Measurements from ENCODE around the gene USP43. TPM values are rescaled to one million over a fixed set of nuclear protein-coding genes. Genes with fewer than 3 reads are reported as not detected.

The USP43 gene
- total and polyA plus RNA-seq, 10 donors: 0.13 to 0.39 (median 0.25) TPM

DNA sequence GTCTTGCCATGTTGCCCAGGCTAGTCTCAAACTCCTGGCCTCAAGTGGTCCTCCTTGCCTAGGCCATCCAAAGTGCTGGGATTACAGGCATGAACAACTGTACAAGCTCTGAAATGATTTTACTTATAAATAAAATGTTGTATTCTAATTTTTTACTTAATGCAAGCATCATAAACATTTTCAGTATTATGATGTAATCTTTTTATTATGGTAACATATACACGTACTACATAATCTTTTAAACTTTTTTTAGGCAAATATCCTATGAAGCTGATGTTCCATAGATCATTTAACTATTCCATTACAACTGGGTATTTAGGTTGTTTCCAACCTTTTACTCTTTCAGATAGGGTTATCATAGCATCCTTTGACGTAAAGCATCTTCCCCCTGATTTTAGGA is 33.8 kb upstream of the USP43 start:
- H3K36me3 ChIP-seq: no peaks in the 10 kb centered on the region
- H3K27ac ChIP-seq: no peak overlapping the region
- TF ChIP-seq, protein P1, sequence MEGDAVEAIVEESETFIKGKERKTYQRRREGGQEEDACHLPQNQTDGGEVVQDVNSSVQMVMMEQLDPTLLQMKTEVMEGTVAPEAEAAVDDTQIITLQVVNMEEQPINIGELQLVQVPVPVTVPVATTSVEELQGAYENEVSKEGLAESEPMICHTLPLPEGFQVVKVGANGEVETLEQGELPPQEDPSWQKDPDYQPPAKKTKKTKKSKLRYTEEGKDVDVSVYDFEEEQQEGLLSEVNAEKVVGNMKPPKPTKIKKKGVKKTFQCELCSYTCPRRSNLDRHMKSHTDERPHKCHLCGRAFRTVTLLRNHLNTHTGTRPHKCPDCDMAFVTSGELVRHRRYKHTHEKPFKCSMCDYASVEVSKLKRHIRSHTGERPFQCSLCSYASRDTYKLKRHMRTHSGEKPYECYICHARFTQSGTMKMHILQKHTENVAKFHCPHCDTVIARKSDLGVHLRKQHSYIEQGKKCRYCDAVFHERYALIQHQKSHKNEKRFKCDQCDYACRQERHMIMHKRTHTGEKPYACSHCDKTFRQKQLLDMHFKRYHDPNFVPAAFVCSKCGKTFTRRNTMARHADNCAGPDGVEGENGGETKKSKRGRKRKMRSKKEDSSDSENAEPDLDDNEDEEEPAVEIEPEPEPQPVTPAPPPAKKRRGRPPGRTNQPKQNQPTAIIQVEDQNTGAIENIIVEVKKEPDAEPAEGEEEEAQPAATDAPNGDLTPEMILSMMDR (IDR thresholded peaks at IDR 0.05 in 8 of 11, conservative IDR thresholded peaks at IDR 0.05 in 3 of 11): no peak
- TF ChIP-seq POLR2A (IDR thresholded peaks at IDR 0.05): no peak
- TF ChIP-seq POLR2AphosphoS5 (IDR thresholded peaks at IDR 0.05): no peak
- intact Hi-C loops (cut with DNase I; ENCODE audit: low total_unique reads): no loop called here
- H3K27me3 ChIP-seq (replicated peaks in 1 of 7): peaks cover 0 to 10% (median 0%) of the 10 kb centered on the region in 7 donors
- H3K9me3 ChIP-seq: no peaks in the 10 kb centered on the region
- no peaks in the 10 kb centered on the region for H3K4me1 ChIP-seq
- DNase-seq: no peak
- 75 to 93% (median 80%) methylated on average over 2 of the region's 2 CpGs for WGBS, 5 donors
- no peak overlapping the region for H3K4me3 ChIP-seq

DNA sequence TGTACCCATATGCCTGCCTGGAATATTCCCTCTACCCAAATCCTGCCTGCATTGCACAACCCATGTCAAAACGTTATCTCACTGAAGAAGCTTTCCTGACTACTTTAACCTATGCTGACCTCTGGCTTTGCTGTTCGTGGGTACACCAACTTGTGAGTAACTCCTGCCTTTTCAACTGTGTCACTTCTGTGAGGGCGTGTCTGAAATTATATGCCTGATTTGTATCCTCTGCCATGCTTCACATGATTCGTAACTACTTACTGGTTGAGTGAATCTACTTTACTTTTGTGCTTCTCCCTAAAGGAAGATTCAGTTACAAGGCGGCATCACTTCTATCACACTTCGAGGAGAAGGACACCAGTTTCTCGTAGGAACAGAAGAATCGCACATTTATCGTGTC is 33.3 kb upstream of the USP43 start:
- WGBS, 5 donors: 69 to 78% (median 75%) methylated on average over 9 of the region's 9 CpGs
- peaks cover 0 to 10% (median 0%) of the 10 kb centered on the region in 7 donors for H3K27me3 ChIP-seq (replicated peaks in 1 of 7)
- no peak for DNase-seq
- no peak overlapping the region for H3K27ac ChIP-seq
- intact Hi-C loops (cut with DNase I; ENCODE audit: low total_unique reads): no loop called here
- no peak overlapping the region for H3K4me3 ChIP-seq
- no peaks in the 10 kb centered on the region for H3K9me3 ChIP-seq
- TF ChIP-seq POLR2AphosphoS5 (IDR thresholded peaks at IDR 0.05): no peak
- TF ChIP-seq, protein P1 (IDR thresholded peaks at IDR 0.05 in 8 of 11, conservative IDR thresholded peaks at IDR 0.05 in 3 of 11): no peak
- no peak for TF ChIP-seq POLR2A (IDR thresholded peaks at IDR 0.05)
- no peaks in the 10 kb centered on the region for H3K4me1 ChIP-seq
- H3K36me3 ChIP-seq: no peaks in the 10 kb centered on the region

DNA sequence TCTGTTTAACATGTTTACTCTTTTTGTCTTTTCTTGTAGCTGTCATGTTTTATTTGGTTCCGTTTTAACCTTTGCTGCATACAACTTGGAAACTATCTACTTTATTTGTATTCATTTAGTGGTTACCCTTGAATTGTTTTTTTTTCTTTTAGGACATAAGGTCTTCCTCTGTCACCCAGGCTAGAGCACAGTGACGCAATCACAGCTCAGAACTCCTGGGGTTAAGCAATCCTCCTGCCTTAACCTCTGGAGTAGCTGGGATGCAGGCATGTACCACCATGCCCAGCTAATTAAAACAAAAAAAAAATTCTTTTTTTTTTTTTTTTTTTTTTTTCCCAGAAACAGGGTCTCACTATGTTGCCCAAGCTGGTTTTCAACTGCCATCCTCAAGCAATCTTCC is 29.8 kb upstream of the USP43 start:
- no peaks in the 10 kb centered on the region for H3K4me1 ChIP-seq
- WGBS, 5 donors: 35 to 70% (median 44%) methylated on average over 2 of the region's 2 CpGs
- H3K36me3 ChIP-seq: no peaks in the 10 kb centered on the region
- no peak for DNase-seq
- H3K27me3 ChIP-seq (replicated peaks in 1 of 7): peaks cover 0 to 10% (median 0%) of the 10 kb centered on the region in 7 donors
- no peak overlapping the region for H3K27ac ChIP-seq
- intact Hi-C loops (cut with DNase I; ENCODE audit: low total_unique reads): no loop called here
- TF ChIP-seq, protein P1 (IDR thresholded peaks at IDR 0.05 in 8 of 11, conservative IDR thresholded peaks at IDR 0.05 in 3 of 11): no peak
- TF ChIP-seq POLR2A (IDR thresholded peaks at IDR 0.05) (no peak), POLR2AphosphoS5 (IDR thresholded peaks at IDR 0.05) (no peak)
- H3K9me3 ChIP-seq: no peaks in the 10 kb centered on the region
- H3K4me3 ChIP-seq: no peak overlapping the region

DNA sequence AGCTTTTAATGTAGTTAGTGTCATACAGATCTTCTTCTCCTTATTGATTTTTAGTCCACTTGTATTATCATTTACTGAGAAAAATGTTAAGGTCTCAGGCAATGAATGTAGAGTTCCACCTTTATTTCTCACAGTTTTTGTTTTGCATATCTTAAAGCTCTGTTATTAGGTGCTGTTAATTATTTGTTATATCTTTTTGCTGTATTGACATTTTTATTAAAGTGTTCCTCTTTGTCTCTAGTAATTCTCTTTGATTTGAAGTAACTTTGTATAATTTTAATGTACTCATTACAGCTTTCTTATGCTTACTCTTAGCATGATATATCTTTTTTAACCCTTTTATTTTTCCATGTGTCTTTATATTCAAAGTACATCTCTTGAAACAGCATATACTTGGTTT is 22.4 kb upstream of the USP43 start:
- intact Hi-C loops (cut with DNase I; ENCODE audit: low total_unique reads): no loop called here
- Histone ChIP-seq H3K36me3 (no peaks in the 10 kb centered on the region), H3K27ac (no peak overlapping the region), H3K4me1 (no peaks in the 10 kb centered on the region), H3K9me3 (peaks cover 5 to 46% (median 37%) of the 10 kb centered on the region in 8 donors), H3K27me3 (replicated peaks in 1 of 7) (peaks cover 0 to under 1% (median 0%) of the 10 kb centered on the region in 7 donors), H3K4me3 (no peak overlapping the region)
- no peak for DNase-seq
- TF ChIP-seq, protein P1 (IDR thresholded peaks at IDR 0.05 in 8 of 11, conservative IDR thresholded peaks at IDR 0.05 in 3 of 11): no peak
- TF ChIP-seq POLR2A (IDR thresholded peaks at IDR 0.05): no peak

Measured in spleen (tissue), 11 donors.